ENCODE data around the gene C22orf39. TPM values are rescaled to one million over a fixed set of nuclear protein-coding genes. Genes with fewer than 3 reads are reported as not detected.

Gene C22orf39
- polyA plus RNA-seq, 2 donors: 17.4 to 19.1 TPM

DNA sequence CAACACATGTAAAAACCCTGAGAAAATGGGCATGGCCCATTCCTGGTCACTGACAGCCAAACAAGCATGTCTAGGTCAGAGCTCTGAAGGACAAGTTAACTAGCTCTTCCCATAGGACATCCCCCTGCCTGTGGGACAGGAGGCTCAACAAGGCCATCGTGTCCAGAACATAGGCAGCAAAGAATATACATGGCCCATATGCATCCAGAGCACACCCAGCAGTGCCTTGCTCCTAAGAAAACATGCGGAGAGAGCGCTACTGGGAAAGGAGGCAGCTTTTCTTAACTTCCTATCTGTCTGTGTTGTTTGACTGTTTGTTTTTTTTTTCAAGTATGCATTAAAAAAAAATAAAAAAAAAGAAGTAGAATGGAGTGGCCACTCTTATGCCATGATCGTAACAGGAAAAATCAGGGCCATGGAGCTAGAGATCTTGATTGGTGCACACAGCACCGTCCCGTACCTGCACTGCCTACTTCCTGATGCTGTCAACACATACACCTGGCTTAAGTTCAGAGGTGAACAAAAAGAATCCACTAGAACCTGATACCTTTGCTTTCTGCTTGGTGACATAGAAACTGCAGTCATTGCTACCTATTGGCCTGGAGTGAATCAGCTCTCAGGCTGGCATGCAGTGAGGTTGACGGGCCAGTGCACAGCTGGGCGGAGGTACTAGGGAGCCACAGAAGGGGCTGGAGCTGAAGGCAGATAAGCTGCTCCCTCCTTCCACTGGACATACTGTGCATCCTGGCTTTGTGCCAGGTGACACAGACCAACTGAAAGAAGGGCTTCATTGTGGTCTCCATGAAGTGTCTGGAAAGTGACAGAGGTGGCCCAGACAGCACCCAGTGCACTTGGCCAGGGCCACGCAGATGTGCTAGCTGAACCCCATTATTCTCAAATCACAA, 19.6 kb upstream of the C22orf39 start:
- no peak overlapping the region for H3K27ac ChIP-seq (ENCODE audit: low read depth in 2 of 2, low read length in 1 of 2)
- H3K36me3 ChIP-seq (ENCODE audit: control insufficient read depth in 2 of 2, insufficient read depth in 2 of 2, low read length in 1 of 2): peaks cover 43 to 62% of the 10 kb centered on the region in 2 donors
- no peaks in the 10 kb centered on the region for H3K4me1 ChIP-seq (ENCODE audit: control insufficient read depth in 2 of 2, insufficient read depth in 2 of 2, low read length in 1 of 2)
- no peak overlapping the region for H3K4me3 ChIP-seq (ENCODE audit: low read depth in 1 of 2, low read length in 2 of 2)
- WGBS, 2 donors: 95 to 97% methylated on average over 9 of the region's 9 CpGs
- no peaks in the 10 kb centered on the region for H3K9me3 ChIP-seq (ENCODE audit: control insufficient read depth in 2 of 2, insufficient read depth in 1 of 2, low read depth in 1 of 2, low read length in 1 of 2)
- H3K27me3 ChIP-seq (ENCODE audit: control insufficient read depth in 1 of 2, insufficient read depth in 2 of 2, low read length in 2 of 2): no peaks in the 10 kb centered on the region

DNA sequence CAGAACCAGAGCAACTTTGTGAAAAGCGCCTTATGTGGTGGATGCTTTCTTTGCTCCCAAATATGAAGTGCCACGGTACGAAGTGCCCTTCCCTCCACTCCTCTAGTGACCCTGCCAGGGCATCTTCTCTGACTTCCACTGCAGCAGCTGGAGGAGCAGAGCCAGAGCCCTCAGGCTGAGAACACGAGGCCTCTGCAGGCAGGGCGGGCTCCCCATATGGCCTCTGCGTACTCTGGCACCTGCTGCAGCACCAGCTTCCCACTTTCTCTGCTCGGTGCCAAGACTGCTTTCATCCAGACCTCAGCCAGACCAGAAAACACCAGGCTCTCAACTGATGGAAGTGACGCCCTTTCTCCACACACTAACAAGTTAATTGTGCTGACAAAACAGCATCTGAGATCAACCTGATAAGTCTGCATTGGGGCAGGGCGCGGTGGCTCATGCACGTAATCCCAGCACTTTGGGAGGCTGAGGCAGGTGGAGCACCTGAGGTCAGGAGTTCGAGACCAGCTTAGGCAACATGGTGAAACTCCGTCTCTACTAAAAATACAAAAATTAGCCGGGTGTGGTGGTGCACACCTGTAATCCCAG, 18.7 kb upstream of the C22orf39 start:
- H3K9me3 ChIP-seq (ENCODE audit: control insufficient read depth in 2 of 2, insufficient read depth in 1 of 2, low read depth in 1 of 2, low read length in 1 of 2): no peaks in the 10 kb centered on the region
- no peaks in the 10 kb centered on the region for H3K4me1 ChIP-seq (ENCODE audit: control insufficient read depth in 2 of 2, insufficient read depth in 2 of 2, low read length in 1 of 2)
- H3K27ac ChIP-seq (ENCODE audit: low read depth in 2 of 2, low read length in 1 of 2): no peak overlapping the region
- H3K4me3 ChIP-seq (ENCODE audit: low read depth in 1 of 2, low read length in 2 of 2): no peak overlapping the region
- WGBS, 2 donors: 84 to 91% methylated on average over 14 of the region's 14 CpGs
- no peaks in the 10 kb centered on the region for H3K27me3 ChIP-seq (ENCODE audit: control insufficient read depth in 1 of 2, insufficient read depth in 2 of 2, low read length in 2 of 2)
- H3K36me3 ChIP-seq (ENCODE audit: control insufficient read depth in 2 of 2, insufficient read depth in 2 of 2, low read length in 1 of 2): peaks cover 38 to 56% of the 10 kb centered on the region in 2 donors

- Histone ChIP-seq H3K4me3 (ENCODE audit: low read depth in 1 of 2, low read length in 2 of 2) (no peak overlapping the region), H3K4me1 (ENCODE audit: control insufficient read depth in 2 of 2, insufficient read depth in 2 of 2, low read length in 1 of 2) (no peaks in the 10 kb centered on the region), H3K36me3 (ENCODE audit: control insufficient read depth in 2 of 2, insufficient read depth in 2 of 2, low read length in 1 of 2) (peaks cover 36 to 48% of the 10 kb centered on the region in 2 donors), H3K27me3 (ENCODE audit: control insufficient read depth in 1 of 2, insufficient read depth in 2 of 2, low read length in 2 of 2) (no peaks in the 10 kb centered on the region), H3K27ac (ENCODE audit: low read depth in 2 of 2, low read length in 1 of 2) (no peak overlapping the region), H3K9me3 (ENCODE audit: control insufficient read depth in 2 of 2, insufficient read depth in 1 of 2, low read depth in 1 of 2, low read length in 1 of 2) (no peaks in the 10 kb centered on the region)
- WGBS, 2 donors: 78% methylated on average over 4 of the region's 4 CpGs
Observed at GRCh38 chr22:19464975-19465374, 17.5 kb upstream of the C22orf39 start.

GRCh38 chr22:19464546-19464945, 17.0 kb upstream of the C22orf39 start:
- no peak overlapping the region for H3K27ac ChIP-seq (ENCODE audit: low read depth in 2 of 2, low read length in 1 of 2)
- peaks cover 33 to 44% of the 10 kb centered on the region in 2 donors for H3K36me3 ChIP-seq (ENCODE audit: control insufficient read depth in 2 of 2, insufficient read depth in 2 of 2, low read length in 1 of 2)
- H3K9me3 ChIP-seq (ENCODE audit: control insufficient read depth in 2 of 2, insufficient read depth in 1 of 2, low read depth in 1 of 2, low read length in 1 of 2): no peaks in the 10 kb centered on the region
- no peaks in the 10 kb centered on the region for H3K27me3 ChIP-seq (ENCODE audit: control insufficient read depth in 1 of 2, insufficient read depth in 2 of 2, low read length in 2 of 2)
- H3K4me1 ChIP-seq (ENCODE audit: control insufficient read depth in 2 of 2, insufficient read depth in 2 of 2, low read length in 1 of 2): no peaks in the 10 kb centered on the region
- 68 to 73% methylated on average over 1 of the region's 1 CpG for WGBS, 2 donors
- H3K4me3 ChIP-seq (ENCODE audit: low read depth in 1 of 2, low read length in 2 of 2): no peak overlapping the region

DNA sequence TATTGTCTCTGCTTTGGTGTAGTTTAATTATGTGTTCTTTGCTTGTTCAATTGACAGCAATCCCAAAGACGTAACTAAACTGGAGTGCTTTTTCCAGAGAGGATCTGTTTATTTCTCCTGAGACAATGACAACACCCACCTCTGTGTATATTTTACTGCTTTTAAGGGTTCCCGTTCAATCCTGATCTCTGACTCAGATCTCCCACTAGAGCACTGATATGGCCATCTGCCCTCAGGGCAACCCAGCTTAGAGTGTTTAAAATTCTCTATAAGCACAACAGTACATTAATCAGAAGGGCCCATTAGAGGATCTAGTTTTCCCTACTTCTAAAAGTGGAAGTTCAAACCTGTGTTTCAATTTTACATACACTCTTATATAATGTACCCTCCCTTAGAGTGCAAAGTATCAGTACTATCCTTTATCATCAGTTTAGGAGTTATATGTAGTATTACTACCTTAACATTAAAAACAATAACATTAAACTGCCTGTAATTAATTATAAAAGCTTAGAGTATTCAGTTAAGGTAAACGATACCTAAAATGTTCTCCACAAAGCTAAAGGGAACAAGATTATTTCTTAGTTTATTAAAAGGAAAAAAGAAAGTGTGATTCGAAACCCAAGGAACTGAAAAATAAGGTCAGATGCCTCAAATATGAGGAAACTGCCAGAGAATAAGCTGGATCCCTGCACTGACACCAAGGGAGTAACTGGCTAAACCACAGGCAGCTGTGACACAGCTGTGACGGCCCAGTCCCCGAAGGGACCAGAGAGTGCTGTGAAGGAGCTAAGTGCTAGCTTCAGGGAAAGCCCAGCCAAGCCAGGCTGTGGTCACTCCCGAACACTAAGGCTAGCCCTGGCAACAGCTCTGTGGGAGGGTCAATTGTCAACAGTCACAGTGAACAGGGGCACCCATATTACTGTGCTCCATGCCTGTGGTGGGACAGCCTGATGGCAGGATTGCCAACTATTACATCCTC, 16.3 kb upstream of the C22orf39 start:
- 75 to 78% methylated on average over 7 of the region's 7 CpGs for WGBS, 2 donors

DNA sequence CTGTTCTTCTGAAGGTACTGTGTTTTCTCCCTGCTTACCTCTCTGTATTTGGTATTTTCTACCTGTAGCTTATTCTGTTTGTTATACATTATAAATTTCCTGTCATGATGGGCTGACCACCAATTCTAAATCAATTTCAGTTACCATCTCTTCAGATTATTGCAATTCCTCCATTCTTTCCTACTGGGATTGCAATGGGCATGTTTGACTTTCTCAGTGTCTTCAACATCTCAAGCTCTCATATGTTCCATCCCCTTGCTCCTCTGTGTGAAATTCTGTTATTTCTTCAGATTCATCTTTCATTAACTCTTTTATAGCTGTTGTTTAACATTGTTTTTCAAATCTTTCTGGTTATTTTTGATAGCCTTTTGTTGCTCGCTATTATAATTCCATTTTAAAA, 15.5 kb upstream of the C22orf39 start:
- Histone ChIP-seq H3K27ac (ENCODE audit: low read depth in 2 of 2, low read length in 1 of 2) (no peak overlapping the region), H3K9me3 (ENCODE audit: control insufficient read depth in 2 of 2, insufficient read depth in 1 of 2, low read depth in 1 of 2, low read length in 1 of 2) (no peaks in the 10 kb centered on the region), H3K36me3 (ENCODE audit: control insufficient read depth in 2 of 2, insufficient read depth in 2 of 2, low read length in 1 of 2) (peaks cover 24 to 31% of the 10 kb centered on the region in 2 donors), H3K4me3 (ENCODE audit: low read depth in 1 of 2, low read length in 2 of 2) (no peak overlapping the region), H3K4me1 (ENCODE audit: control insufficient read depth in 2 of 2, insufficient read depth in 2 of 2, low read length in 1 of 2) (no peaks in the 10 kb centered on the region), H3K27me3 (ENCODE audit: control insufficient read depth in 1 of 2, insufficient read depth in 2 of 2, low read length in 2 of 2) (no peaks in the 10 kb centered on the region)
- WGBS, 2 donors: 96 to 97% methylated on average over 1 of the region's 1 CpG

More for the DNA sequence above, 16.3 kb upstream of the C22orf39 start:
- H3K36me3 ChIP-seq (ENCODE audit: control insufficient read depth in 2 of 2, insufficient read depth in 2 of 2, low read length in 1 of 2): peaks cover 27 to 36% of the 10 kb centered on the region in 2 donors
- no peak overlapping the region for H3K4me3 ChIP-seq (ENCODE audit: low read depth in 1 of 2, low read length in 2 of 2)
- no peaks in the 10 kb centered on the region for H3K27me3 ChIP-seq (ENCODE audit: control insufficient read depth in 1 of 2, insufficient read depth in 2 of 2, low read length in 2 of 2)
- no peak overlapping the region for H3K27ac ChIP-seq (ENCODE audit: low read depth in 2 of 2, low read length in 1 of 2)
- H3K4me1 ChIP-seq (ENCODE audit: control insufficient read depth in 2 of 2, insufficient read depth in 2 of 2, low read length in 1 of 2): no peaks in the 10 kb centered on the region
- H3K9me3 ChIP-seq (ENCODE audit: control insufficient read depth in 2 of 2, insufficient read depth in 1 of 2, low read depth in 1 of 2, low read length in 1 of 2): no peaks in the 10 kb centered on the region

- no peaks in the 10 kb centered on the region for H3K4me1 ChIP-seq (ENCODE audit: control insufficient read depth in 2 of 2, insufficient read depth in 2 of 2, low read length in 1 of 2)
- no peaks in the 10 kb centered on the region for H3K9me3 ChIP-seq (ENCODE audit: control insufficient read depth in 2 of 2, insufficient read depth in 1 of 2, low read depth in 1 of 2, low read length in 1 of 2)
- 92 to 93% methylated on average over 1 of the region's 1 CpG for WGBS, 2 donors
- H3K27ac ChIP-seq (ENCODE audit: low read depth in 2 of 2, low read length in 1 of 2): no peak overlapping the region
- H3K27me3 ChIP-seq (ENCODE audit: control insufficient read depth in 1 of 2, insufficient read depth in 2 of 2, low read length in 2 of 2): no peaks in the 10 kb centered on the region
- peaks cover 20 to 24% of the 10 kb centered on the region in 2 donors for H3K36me3 ChIP-seq (ENCODE audit: control insufficient read depth in 2 of 2, insufficient read depth in 2 of 2, low read length in 1 of 2)
- no peak overlapping the region for H3K4me3 ChIP-seq (ENCODE audit: low read depth in 1 of 2, low read length in 2 of 2)
Observed at GRCh38 chr22:19461506-19461905, 14.0 kb upstream of the C22orf39 start.

GRCh38 chr22:19460036-19460435, 12.5 kb upstream of the C22orf39 start:
- no peaks in the 10 kb centered on the region for H3K27me3 ChIP-seq (ENCODE audit: control insufficient read depth in 1 of 2, insufficient read depth in 2 of 2, low read length in 2 of 2)
- 78 to 81% methylated on average over 2 of the region's 2 CpGs for WGBS, 2 donors
- H3K4me1 ChIP-seq (ENCODE audit: control insufficient read depth in 2 of 2, insufficient read depth in 2 of 2, low read length in 1 of 2): no peaks in the 10 kb centered on the region
- no peak overlapping the region for H3K4me3 ChIP-seq (ENCODE audit: low read depth in 1 of 2, low read length in 2 of 2)
- peaks cover 25 to 29% of the 10 kb centered on the region in 2 donors for H3K36me3 ChIP-seq (ENCODE audit: control insufficient read depth in 2 of 2, insufficient read depth in 2 of 2, low read length in 1 of 2)
- no peaks in the 10 kb centered on the region for H3K9me3 ChIP-seq (ENCODE audit: control insufficient read depth in 2 of 2, insufficient read depth in 1 of 2, low read depth in 1 of 2, low read length in 1 of 2)
- no peak overlapping the region for H3K27ac ChIP-seq (ENCODE audit: low read depth in 2 of 2, low read length in 1 of 2)

DNA sequence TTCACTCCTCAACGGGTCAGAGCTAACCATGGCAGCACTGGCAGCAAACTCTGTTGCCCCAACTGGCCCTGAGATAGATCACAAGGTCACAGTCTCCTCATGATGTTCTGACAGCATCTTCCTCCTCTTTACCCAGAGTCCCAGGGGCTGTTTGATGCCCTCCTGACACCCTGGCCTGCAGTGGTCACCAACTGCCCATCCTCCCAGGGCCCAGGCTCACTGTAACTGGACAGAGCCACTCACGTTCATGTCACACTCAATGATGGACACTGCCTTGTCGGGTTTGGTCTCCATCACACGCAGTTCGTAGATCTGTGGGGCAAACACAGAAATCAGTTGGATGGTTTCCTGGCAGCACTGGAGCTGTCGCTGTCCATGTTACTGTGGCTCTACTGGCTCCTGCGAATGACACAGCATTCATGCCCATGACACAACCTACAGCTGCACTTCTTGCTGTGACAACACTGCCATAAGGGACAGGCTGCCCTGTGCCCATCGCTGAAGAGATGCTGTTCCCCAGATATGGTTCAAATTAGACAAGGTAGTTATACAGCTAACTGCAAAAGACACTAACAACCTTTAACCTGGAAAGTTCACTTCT, 10.4 kb upstream of the C22orf39 start:
- H3K27me3 ChIP-seq (ENCODE audit: control insufficient read depth in 1 of 2, insufficient read depth in 2 of 2, low read length in 2 of 2): no peaks in the 10 kb centered on the region

More for the DNA sequence above, 10.4 kb upstream of the C22orf39 start:
- Histone ChIP-seq H3K36me3 (ENCODE audit: control insufficient read depth in 2 of 2, insufficient read depth in 2 of 2, low read length in 1 of 2) (peaks cover 31 to 37% of the 10 kb centered on the region in 2 donors), H3K4me3 (ENCODE audit: low read depth in 1 of 2, low read length in 2 of 2) (no peak overlapping the region), H3K27ac (ENCODE audit: low read depth in 2 of 2, low read length in 1 of 2) (no peak overlapping the region), H3K9me3 (ENCODE audit: control insufficient read depth in 2 of 2, insufficient read depth in 1 of 2, low read depth in 1 of 2, low read length in 1 of 2) (no peaks in the 10 kb centered on the region), H3K4me1 (ENCODE audit: control insufficient read depth in 2 of 2, insufficient read depth in 2 of 2, low read length in 1 of 2) (no peaks in the 10 kb centered on the region)
- 94 to 95% methylated on average over 8 of the region's 8 CpGs for WGBS, 2 donors
